DND-41 (cell line): ENCODE data around the gene PLXNA3.

Experiments used
- EZH2 ChIP-seq: IDR thresholded peaks from 3 replicates; pipeline ENCODE4 v1.6.1; 2012; ENCODE audit warnings: borderline replicate concordance, low read depth, mild to moderate bottlenecking, moderate library complexity, low read length, inconsistent platforms; ENCODE audit not compliant: severe bottlenecking
- TF ChIP-seq, protein P1 (sequence below): IDR thresholded peaks from 2 replicates; pipeline ENCODE4 v1.5.1; 2012; ENCODE audit warnings: borderline replicate concordance, low read length, moderate library complexity, mild to moderate bottlenecking; ENCODE audit not compliant: poor library complexity, severe bottlenecking; ENCODE audit errors: extremely low read depth

GRCh38 chrX:154506483-154507332 is 48.6 kb downstream of the PLXNA3 start:
- TF ChIP-seq, protein P1, sequence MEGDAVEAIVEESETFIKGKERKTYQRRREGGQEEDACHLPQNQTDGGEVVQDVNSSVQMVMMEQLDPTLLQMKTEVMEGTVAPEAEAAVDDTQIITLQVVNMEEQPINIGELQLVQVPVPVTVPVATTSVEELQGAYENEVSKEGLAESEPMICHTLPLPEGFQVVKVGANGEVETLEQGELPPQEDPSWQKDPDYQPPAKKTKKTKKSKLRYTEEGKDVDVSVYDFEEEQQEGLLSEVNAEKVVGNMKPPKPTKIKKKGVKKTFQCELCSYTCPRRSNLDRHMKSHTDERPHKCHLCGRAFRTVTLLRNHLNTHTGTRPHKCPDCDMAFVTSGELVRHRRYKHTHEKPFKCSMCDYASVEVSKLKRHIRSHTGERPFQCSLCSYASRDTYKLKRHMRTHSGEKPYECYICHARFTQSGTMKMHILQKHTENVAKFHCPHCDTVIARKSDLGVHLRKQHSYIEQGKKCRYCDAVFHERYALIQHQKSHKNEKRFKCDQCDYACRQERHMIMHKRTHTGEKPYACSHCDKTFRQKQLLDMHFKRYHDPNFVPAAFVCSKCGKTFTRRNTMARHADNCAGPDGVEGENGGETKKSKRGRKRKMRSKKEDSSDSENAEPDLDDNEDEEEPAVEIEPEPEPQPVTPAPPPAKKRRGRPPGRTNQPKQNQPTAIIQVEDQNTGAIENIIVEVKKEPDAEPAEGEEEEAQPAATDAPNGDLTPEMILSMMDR: no peak
- no peak for TF ChIP-seq EZH2
